ENCODE data around the gene ZNF202. TPM values are rescaled to one million over a fixed set of nuclear protein-coding genes. Genes with fewer than 3 reads are reported as not detected.
"Not testable (repeated sequence)": the region's sequence is repeated elsewhere in the genome, so short reads cannot be mapped to it uniquely, and the experiment has no call there.

Gene ZNF202
- 5.4 and 10.3 TPM in 2 replicates for total RNA-seq (2014; rRNA removed; shearing (Covaris generic))

GRCh38 chr11:123741159-123742030 lies at the start of gene ZNF202:
Gene ZNF202 (minus strand): TSS chr11:123741660. CDS start chr11:123730888, 10,772 bp downstream.
- peak; percentile 85 for DNase-seq (ENCODE audit: low spot score)

- no peak for DNase-seq (ENCODE audit: low spot score)
Observed at GRCh38 chr11:123783536-123783935, 42.1 kb upstream of the ZNF202 start.

GRCh38 chr11:123778511-123778910 lies 37.1 kb upstream of the ZNF202 start:
- no peak for DNase-seq (ENCODE audit: low spot score)

- no peak for DNase-seq (ENCODE audit: low spot score)
Observed at GRCh38 chr11:123775715-123776549, 34.5 kb upstream of the ZNF202 start.

- no peak for DNase-seq (ENCODE audit: low spot score)
Observed at GRCh38 chr11:123775289-123775688, 33.8 kb upstream of the ZNF202 start.

GRCh38 chr11:123773959-123774358 lies 32.5 kb upstream of the ZNF202 start:
- DNase-seq (ENCODE audit: low spot score): no peak

GRCh38 chr11:123773026-123773425 lies 31.6 kb upstream of the ZNF202 start:
- DNase-seq (ENCODE audit: low spot score): no peak

GRCh38 chr11:123771664-123772063 lies 30.2 kb upstream of the ZNF202 start:
- DNase-seq (ENCODE audit: low spot score): no peak

GRCh38 chr11:123770712-123771111 lies 29.3 kb upstream of the ZNF202 start:
- DNase-seq (ENCODE audit: low spot score): no peak

- no peak for DNase-seq (ENCODE audit: low spot score)
Observed at GRCh38 chr11:123765601-123766000, 24.1 kb upstream of the ZNF202 start.

- DNase-seq (ENCODE audit: low spot score): no peak
Observed at GRCh38 chr11:123762422-123762821, 21.0 kb upstream of the ZNF202 start.

GRCh38 chr11:123760894-123761293 lies 19.4 kb upstream of the ZNF202 start:
- DNase-seq (ENCODE audit: low spot score): no peak

- DNase-seq (ENCODE audit: low spot score): no peak
Observed at GRCh38 chr11:123757976-123758375, 16.5 kb upstream of the ZNF202 start.

GRCh38 chr11:123755813-123756212 lies 14.4 kb upstream of the ZNF202 start:
- no peak for DNase-seq (ENCODE audit: low spot score)

- no peak for DNase-seq (ENCODE audit: low spot score)
Observed at GRCh38 chr11:123755344-123755743, 13.9 kb upstream of the ZNF202 start.

GRCh38 chr11:123754101-123754568 lies 12.7 kb upstream of the ZNF202 start, which contains the start of gene OR6X1:
Gene OR6X1 (minus strand): TSS chr11:123754518. CDS start chr11:123754518, 0 bp downstream.
- no peak for DNase-seq (ENCODE audit: low spot score)

GRCh38 chr11:123753110-123753509 lies 11.7 kb upstream of the ZNF202 start:
- DNase-seq (ENCODE audit: low spot score): no peak

GRCh38 chr11:123751781-123752180 lies 10.3 kb upstream of the ZNF202 start:
- no peak for DNase-seq (ENCODE audit: low spot score)

GRCh38 chr11:123748349-123748748 lies 6.9 kb upstream of the ZNF202 start:
- not testable (repeated sequence) for DNase-seq (ENCODE audit: low spot score)

GRCh38 chr11:123745764-123746451 lies 4.4 kb upstream of the ZNF202 start:
- DNase-seq (ENCODE audit: low spot score): no peak

- no peak for DNase-seq (ENCODE audit: low spot score)
Observed at GRCh38 chr11:123742724-123743120, 1.3 kb upstream of the ZNF202 start.
